ENCODE data around the gene LGALS16. TPM values are rescaled to one million over a fixed set of nuclear protein-coding genes. Genes with fewer than 3 reads are reported as not detected.
"Not testable (repeated sequence)": the region's sequence is repeated elsewhere in the genome, so short reads cannot be mapped to it uniquely, and the experiment has no call there.

The LGALS16 gene
- not detected for total RNA-seq
- long read RNA-seq, result 0 reads

GRCh38 chr19:39655613-39656012, at the start of gene LGALS16:
Gene LGALS16 (plus strand): TSS chr19:39655913. CDS start chr19:39655962, 49 bp downstream.
- no peak for DNase-seq (ENCODE audit: low spot score)

- no peak for DNase-seq (ENCODE audit: low spot score)
Observed at GRCh38 chr19:39607021-39607420, 48.7 kb upstream of the LGALS16 start.

- no peak for DNase-seq (ENCODE audit: low spot score)
Observed at GRCh38 chr19:39607561-39607960, 48.2 kb upstream of the LGALS16 start.

GRCh38 chr19:39613597-39613996, 42.1 kb upstream of the LGALS16 start:
- no peak for DNase-seq (ENCODE audit: low spot score)

GRCh38 chr19:39617745-39618144, 38.0 kb upstream of the LGALS16 start:
- no peak for DNase-seq (ENCODE audit: low spot score)

- DNase-seq (ENCODE audit: low spot score), result no peak
Observed at GRCh38 chr19:39623946-39624345, 31.8 kb upstream of the LGALS16 start.

GRCh38 chr19:39627631-39628030, 28.1 kb upstream of the LGALS16 start:
- not testable (repeated sequence) for DNase-seq (ENCODE audit: low spot score)

GRCh38 chr19:39631178-39631577, 24.5 kb upstream of the LGALS16 start:
- DNase-seq (ENCODE audit: low spot score), result no peak

- DNase-seq (ENCODE audit: low spot score), result no peak
Observed at GRCh38 chr19:39631626-39632025, 24.1 kb upstream of the LGALS16 start.

GRCh38 chr19:39637891-39638290, 17.8 kb upstream of the LGALS16 start:
- no peak for DNase-seq (ENCODE audit: low spot score)

GRCh38 chr19:39641773-39642172, 13.9 kb upstream of the LGALS16 start:
- DNase-seq (ENCODE audit: low spot score), result no peak

- no peak for DNase-seq (ENCODE audit: low spot score)
Observed at GRCh38 chr19:39643591-39643990, 12.1 kb upstream of the LGALS16 start.

- no peak for DNase-seq (ENCODE audit: low spot score)
Observed at GRCh38 chr19:39645800-39646411, 9.8 kb upstream of the LGALS16 start.

- DNase-seq (ENCODE audit: low spot score), result no peak
Observed at GRCh38 chr19:39647918-39648317, 7.8 kb upstream of the LGALS16 start.

GRCh38 chr19:39659791-39660190, 4.1 kb downstream of the LGALS16 start:
- no peak for DNase-seq (ENCODE audit: low spot score)

GRCh38 chr19:39660661-39661060, 4.9 kb downstream of the LGALS16 start:
- DNase-seq (ENCODE audit: low spot score), result no peak

GRCh38 chr19:39661565-39661964, 5.9 kb downstream of the LGALS16 start:
- no peak for DNase-seq (ENCODE audit: low spot score)

GRCh38 chr19:39669860-39670259, 14.1 kb downstream of the LGALS16 start:
- DNase-seq (ENCODE audit: low spot score), result not testable (repeated sequence)

- DNase-seq (ENCODE audit: low spot score), result no peak
Observed at GRCh38 chr19:39670998-39671397, 15.3 kb downstream of the LGALS16 start.

GRCh38 chr19:39671739-39672363, 16.1 kb downstream of the LGALS16 start:
- no peak for DNase-seq (ENCODE audit: low spot score)

GRCh38 chr19:39672473-39672872, 16.8 kb downstream of the LGALS16 start:
- no peak for DNase-seq (ENCODE audit: low spot score)

- not testable (repeated sequence) for DNase-seq (ENCODE audit: low spot score)
Observed at GRCh38 chr19:39673862-39674261, 18.1 kb downstream of the LGALS16 start.

GRCh38 chr19:39676004-39676403, 20.3 kb downstream of the LGALS16 start:
- no peak for DNase-seq (ENCODE audit: low spot score)
